HepG2 (cell line): ENCODE data around the gene SSX2IP. TPM values are rescaled to one million over a fixed set of nuclear protein-coding genes. Genes with fewer than 3 reads are reported as not detected.

Experiments used
- ATAC-seq: fragments of 200-7000 bp; cut with Tn5 transposase; 3 replicates; pipeline ENCODE4 v1.9.1; 2020; ENCODE audit warnings: mild to moderate bottlenecking, moderate library complexity
- BruUV-seq: library from RNA; stranded (reverse); fragments of 400-500 nt; replicated peaks from 2 replicates; lab custom pipeline; 2021; lab: Mats Ljungman, UMichigan
- CTCF ChIA-PET: fragments of 300-600 bp; formaldehyde crosslinking; extraction: SDS; loops from one replicate; lab custom pipeline; 2021; ENCODE audit warnings: low total read pairs, inconsistent platforms, low intra/inter-chr PET ratio; lab: Yijun Ruan, JAX
- POLR2A ChIA-PET: fragments of 350-600 bp; sonication (Branson Sonifier 250); formaldehyde crosslinking; loops from one replicate; lab custom pipeline; 2020; ENCODE audit warnings: antibody characterized with exemption, inconsistent platforms; lab: Yijun Ruan, JAX
- DNase-seq: peaks from one replicate; pipeline ENCODE4 v3.0.0-alpha.2; 2015; ENCODE audit warnings: low spot score
- FAIRE-seq: peaks from 3 replicates; lab custom pipeline; 2011; peaks lifted over from hg19 to GRCh38; lab: Jason Lieb, UNC
- H2AFZ ChIP-seq: one replicate; pipeline ENCODE4 v1.6.1; 2011; ENCODE audit warnings: low read length, inconsistent platforms
- H3K27ac ChIP-seq: fragments of 300-600 bp; 3 replicates; pipeline ENCODE4 v1.8.0; 2011; ENCODE audit warnings: mixed run types, mild to moderate bottlenecking, mixed read lengths, low read length, inconsistent platforms; ENCODE audit not compliant: insufficient read depth; ENCODE audit errors: extremely low read length
- H3K27me3 ChIP-seq, 2 experiments: fragments of 200-600 bp in 1 of 2; 2 replicates in 1 of 2; 3 replicates in 1 of 2; pipeline versions ENCODE4 v1.6.0 to v1.8.0; 2011; ENCODE audit warnings: low read length in 2 of 2, mild to moderate bottlenecking in 2 of 2, moderate library complexity in 2 of 2, inconsistent platforms in 1 of 2; ENCODE audit not compliant: insufficient read depth in 2 of 2, control insufficient read depth in 1 of 2
- H3K36me3 ChIP-seq, 2 experiments: fragments of 200-600 bp in 1 of 2; replicated peaks in 1 of 2; 2 replicates in 1 of 2; 3 replicates in 1 of 2; pipeline versions ENCODE4 v1.5.1 to v1.8.0; 2011; ENCODE audit warnings: low read length in 2 of 2, inconsistent platforms in 1 of 2; ENCODE audit not compliant: insufficient read depth in 2 of 2, control insufficient read depth in 1 of 2
- H3K4me1 ChIP-seq: 2 replicates; pipeline ENCODE4 v1.5.1; 2012; ENCODE audit warnings: low read length, inconsistent platforms; ENCODE audit not compliant: insufficient read depth
- H3K4me2 ChIP-seq: 2 replicates; pipeline ENCODE4 v1.6.0; 2011; ENCODE audit warnings: low read depth, low read length, inconsistent platforms
- H3K4me3 ChIP-seq, 3 experiments: fragments of 200-600 bp in 1 of 3; sonication (generic), shearing (Covaris generic) in 1 of 3; replicated peaks in 1 of 3; 2 replicates each; pipeline ENCODE4 v1.5.1; 2011 to 2016; ENCODE audit warnings: low read length in 3 of 3, inconsistent platforms in 2 of 3, low read depth in 2 of 3, mild to moderate bottlenecking in 2 of 3, control low read depth in 1 of 3, mixed read lengths in 1 of 3; ENCODE audit not compliant: insufficient read depth in 1 of 3
- H3K79me2 ChIP-seq: one replicate; pipeline ENCODE4 v1.6.1; 2011; ENCODE audit warnings: low read length, inconsistent platforms; ENCODE audit not compliant: insufficient read depth
- H3K9ac ChIP-seq: 2 replicates; pipeline ENCODE4 v1.6.0; 2011; ENCODE audit warnings: mild to moderate bottlenecking, low read depth, low read length, inconsistent platforms; ENCODE audit not compliant: insufficient read depth
- H3K9me3 ChIP-seq: 2 replicates; pipeline ENCODE4 v1.5.1; 2012; ENCODE audit warnings: mild to moderate bottlenecking, low read length
- H4K20me1 ChIP-seq: 2 replicates; pipeline ENCODE4 v1.6.0; 2011; ENCODE audit warnings: inconsistent platforms, mild to moderate bottlenecking, low read length, moderate library complexity; ENCODE audit not compliant: insufficient read depth
- EED ChIP-seq: sonication (generic); formaldehyde crosslinking; IDR thresholded peaks from 2 replicates; pipeline ENCODE4 v1.5.0; 2020; ENCODE audit warnings: mild to moderate bottlenecking, missing genetic modification reagents
- FOXA1 ChIP-seq, 2 experiments: fragments of 450-650 bp in 1 of 2; sonication (generic) in 1 of 2; formaldehyde crosslinking in 1 of 2; IDR thresholded peaks; 2 replicates each; pipeline versions ENCODE4 v1.4.0 to v1.6.1; 2016 to 2020; ENCODE audit warnings: missing genetic modification reagents in 1 of 2
- KLF12 ChIP-seq: sonication (generic); formaldehyde crosslinking; IDR thresholded peaks from 2 replicates; pipeline ENCODE4 v1.4.0; 2020; ENCODE audit warnings: missing genetic modification reagents, borderline replicate concordance
- MED8 ChIP-seq: sonication (generic); formaldehyde crosslinking; IDR thresholded peaks from 2 replicates; pipeline ENCODE4 v1.8.1; 2023; ENCODE audit warnings: mild to moderate bottlenecking, missing genetic modification reagents; ENCODE audit not compliant: insufficient replicate concordance
- NCOA5 ChIP-seq: sonication (generic); formaldehyde crosslinking; IDR thresholded peaks from 2 replicates; pipeline ENCODE4 v1.4.0; 2020; ENCODE audit warnings: missing genetic modification reagents
- NFIC ChIP-seq: IDR thresholded peaks from 2 replicates; pipeline ENCODE4 v1.6.1; 2012; ENCODE audit warnings: mild to moderate bottlenecking, low read length, inconsistent platforms
- RFX5 ChIP-seq: IDR thresholded peaks from 2 replicates; pipeline ENCODE4 v1.6.1; 2011; ENCODE audit warnings: low read depth, low read length, improper control_type of control experiment
- SPEN ChIP-seq: sonication (generic); formaldehyde crosslinking; IDR thresholded peaks from 2 replicates; pipeline ENCODE4 v1.5.1; 2020; ENCODE audit warnings: low read depth, mild to moderate bottlenecking, missing genetic modification reagents
- THRA ChIP-seq: sonication (generic); formaldehyde crosslinking; IDR thresholded peaks from 2 replicates; pipeline ENCODE4 v1.4.0; 2020; ENCODE audit warnings: missing genetic modification reagents, borderline replicate concordance
- ZNF17 ChIP-seq: sonication (generic); formaldehyde crosslinking; IDR thresholded peaks from 2 replicates; pipeline ENCODE4 v1.5.0; 2020; ENCODE audit warnings: mild to moderate bottlenecking, missing genetic modification reagents
- ZNF670 ChIP-seq: sonication (generic); formaldehyde crosslinking; IDR thresholded peaks from 2 replicates; pipeline ENCODE4 v1.8.0; 2022; ENCODE audit warnings: mild to moderate bottlenecking, missing genetic modification reagents, borderline replicate concordance
- WGBS: methylation state at CpG from one replicate; pipeline ENCODE4 v1.1.6; 2017; ENCODE audit warnings: low lambda C conversion rate; 5-methylcytosine and 5-hydroxymethylcytosine counted together
- in situ Hi-C: cut with HindIII; loops from 2 replicates; pipeline ENCODE4 v1.10.0; 2017; ENCODE audit warnings: low pct_unique_long_range_greater_than_20kb; ENCODE audit not compliant: extremely low pct_ligation_motif_present
- intact Hi-C: fragments of 100-400 bp; cut with micrococcal nuclease; formaldehyde crosslinking; loops from one replicate; pipeline ENCODE4 v1.10.0; 2022; ENCODE audit not compliant: unreplicated experiment
- polyA plus RNA-seq, 8 experiments: library from polyadenylated mRNA; depleted of rRNA in 3 of 8; stranded (reverse) in 7 of 8; unstranded in 1 of 8; fragments of >200 nt; fragmentation: Illumina TruSeq in 4 of 8; extraction: Trizol in 4 of 8; gene quantifications; 2 replicates each; pipeline versions ENCODE4 v1.2.1 to v1.2.3, GENCODE V29; 2011 to 2016; ENCODE audit warnings: low read depth in 4 of 8, missing spikeins in 1 of 8, mixed read lengths in 1 of 8; ENCODE audit not compliant: insufficient read depth in 1 of 8
- total RNA-seq, 5 experiments: library from RNA; depleted of rRNA; stranded (reverse); fragments of >200 nt; fragmentation: Illumina TruSeq; extraction: Trizol; gene quantifications; 2 replicates each; pipeline ENCODE4 v1.2.3, GENCODE V29; 2016; ENCODE audit warnings: low read depth in 1 of 5
- TF ChIP-seq, protein P1 (sequence below): sonication (generic); formaldehyde crosslinking; IDR thresholded peaks from 2 replicates; pipeline ENCODE4 v1.5.0; 2020; ENCODE audit warnings: missing genetic modification reagents
- TF ChIP-seq, protein P2 (sequence below): IDR thresholded peaks from 2 replicates; pipeline ENCODE4 v1.6.1; 2012; ENCODE audit warnings: low read depth, low read length, improper control_type of control experiment

The SSX2IP gene
- total and polyA plus RNA-seq, 2 of the 13 experiments (the other 11 are each of a cell fraction or from before 2014, with no cell fraction given): 2.7 to 23.7 TPM

GRCh38 chr1:84705513-84705912 lies 15.3 kb upstream of the SSX2IP start:
- Histone ChIP-seq H3K36me3 (no peaks in the 10 kb centered on the region), H3K4me3 (no peak overlapping the region), H3K9ac (no peak overlapping the region), H3K9me3 (no peaks in the 10 kb centered on the region), H4K20me1 (no peaks in the 10 kb centered on the region), H3K4me2 (no peak overlapping the region; the same call in 1 of the 2 replicates), H3K4me1 (no peaks in the 10 kb centered on the region), H3K27me3 (no peaks in the 10 kb centered on the region), H2AFZ (no peak overlapping the region), H3K79me2 (no peaks in the 10 kb centered on the region), H3K27ac (no peak overlapping the region)
- intact Hi-C loops (no loop called here), in situ Hi-C loops (no loop called here)
- CTCF ChIA-PET: no interaction called here
- ATAC-seq: no peak
- WGBS: 3% methylated on average over 4 of the region's 4 CpGs
- POLR2A ChIA-PET: no interaction called here
- no TSS peak for BruUV-seq
- TF ChIP-seq MED8 (no peak), ZNF17 (no peak), ZNF670 (CRISPR knock-in tag) (no peak), FOXA1 (IDR thresholded peaks at IDR 0.05) (no peak), FOXA1 (CRISPR knock-in tag; IDR thresholded peaks at IDR 0.05) (no peak), THRA (no peak), NFIC (no peak), EED (no peak), NCOA5 (no peak), KLF12 (no peak), RFX5 (no peak), SPEN (CRISPR knock-in tag) (no peak)
- TF ChIP-seq, protein P1, sequence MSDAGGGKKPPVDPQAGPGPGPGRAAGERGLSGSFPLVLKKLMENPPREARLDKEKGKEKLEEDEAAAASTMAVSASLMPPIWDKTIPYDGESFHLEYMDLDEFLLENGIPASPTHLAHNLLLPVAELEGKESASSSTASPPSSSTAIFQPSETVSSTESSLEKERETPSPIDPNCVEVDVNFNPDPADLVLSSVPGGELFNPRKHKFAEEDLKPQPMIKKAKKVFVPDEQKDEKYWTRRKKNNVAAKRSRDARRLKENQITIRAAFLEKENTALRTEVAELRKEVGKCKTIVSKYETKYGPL (CRISPR knock-in tag): no peak
- TF ChIP-seq, protein P2, sequence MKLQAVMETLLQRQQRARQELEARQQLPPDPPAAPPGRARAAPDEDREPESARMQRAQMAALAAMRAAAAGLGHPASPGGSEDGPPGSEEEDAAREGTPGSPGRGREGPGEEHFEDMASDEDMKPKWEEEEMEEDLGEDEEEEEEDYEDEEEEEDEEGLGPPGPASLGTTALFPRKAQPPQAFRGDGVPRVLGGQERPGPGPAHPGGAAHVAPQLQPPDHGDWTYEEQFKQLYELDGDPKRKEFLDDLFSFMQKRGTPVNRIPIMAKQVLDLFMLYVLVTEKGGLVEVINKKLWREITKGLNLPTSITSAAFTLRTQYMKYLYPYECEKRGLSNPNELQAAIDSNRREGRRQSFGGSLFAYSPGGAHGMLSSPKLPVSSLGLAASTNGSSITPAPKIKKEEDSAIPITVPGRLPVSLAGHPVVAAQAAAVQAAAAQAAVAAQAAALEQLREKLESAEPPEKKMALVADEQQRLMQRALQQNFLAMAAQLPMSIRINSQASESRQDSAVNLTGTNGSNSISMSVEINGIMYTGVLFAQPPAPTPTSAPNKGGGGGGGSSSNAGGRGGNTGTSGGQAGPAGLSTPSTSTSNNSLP: no peak
- no peak for FAIRE-seq
- DNase-seq: no peak
